Smooth muscle cell (in vitro differentiated cells): ENCODE data around the gene CHCHD6. TPM values are rescaled to one million over a fixed set of nuclear protein-coding genes. Genes with fewer than 3 reads are reported as not detected.

Source experiments
- DNase-seq: peaks from one replicate; lab custom pipeline; 2025; ENCODE audit not compliant: unreplicated experiment; lab: John Stamatoyannopoulos, UW
- H2AFZ ChIP-seq: fragments of 200-600 bp; sonication (generic); 2 replicates; pipeline ENCODE4 v1.6.0; 2016; ENCODE audit warnings: antibody characterized with exemption, low read depth, mild to moderate bottlenecking
- H3F3A ChIP-seq: fragments of 200-600 bp; sonication (generic); 2 replicates; pipeline ENCODE4 v1.6.0; 2017; ENCODE audit warnings: antibody characterized with exemption, low read depth
- H3K27ac ChIP-seq: fragments of 200-600 bp; sonication (generic); 2 replicates; pipeline ENCODE4 v1.5.1; 2016; ENCODE audit warnings: low read depth, mild to moderate bottlenecking
- H3K27me3 ChIP-seq: fragments of 200-600 bp; sonication (generic); 2 replicates; pipeline ENCODE4 v1.6.1; 2016; ENCODE audit warnings: low read depth, mild to moderate bottlenecking
- H3K36me3 ChIP-seq: fragments of 200-600 bp; sonication (generic); 2 replicates; pipeline ENCODE4 v1.5.1; 2016; ENCODE audit warnings: low read depth
- H3K4me1 ChIP-seq: fragments of 200-600 bp; sonication (generic); 2 replicates; pipeline ENCODE4 v1.5.1; 2016; ENCODE audit warnings: low read depth
- H3K4me2 ChIP-seq: fragments of 200-600 bp; sonication (generic); 2 replicates; pipeline ENCODE4 v1.6.0; 2016; ENCODE audit warnings: mild to moderate bottlenecking
- H3K4me3 ChIP-seq: fragments of 200-600 bp; sonication (generic); 2 replicates; pipeline ENCODE4 v1.5.1; 2016; ENCODE audit warnings: mild to moderate bottlenecking
- H3K79me2 ChIP-seq: fragments of 200-600 bp; sonication (generic); 2 replicates; pipeline ENCODE4 v1.6.0; 2016; ENCODE audit warnings: low read depth, mild to moderate bottlenecking
- H3K9ac ChIP-seq: fragments of 200-600 bp; sonication (generic); 2 replicates; pipeline ENCODE4 v1.6.0; 2016; ENCODE audit warnings: low read depth
- H3K9me3 ChIP-seq: fragments of 200-600 bp; sonication (generic); replicated peaks from 2 replicates; pipeline ENCODE4 v1.5.1; 2016; ENCODE audit warnings: low read depth
- H4K20me1 ChIP-seq: fragments of 200-600 bp; sonication (generic); 2 replicates; pipeline ENCODE4 v1.6.0; 2016; ENCODE audit warnings: low read depth
- WGBS: methylation state at CpG from one replicate; pipeline ENCODE4 v1.1.7; 2016; ENCODE audit warnings: low lambda C conversion rate; 5-methylcytosine and 5-hydroxymethylcytosine counted together
- polyA plus RNA-seq: library from polyadenylated mRNA; unstranded; fragments of >200 nt; fragmentation: Nextera tagmentation; extraction: Ambion mirVana; gene quantifications from 2 replicates; pipeline ENCODE4 v1.2.1, GENCODE V29; 2016
- total RNA-seq: library from RNA; depleted of rRNA; stranded (reverse); fragments of >200 nt; gene quantifications from 2 replicates; pipeline ENCODE4 v1.2.3, GENCODE V29; 2014
- TF ChIP-seq, protein P1 (sequence below): fragments of 200-600 bp; sonication (generic); IDR thresholded peaks from 2 replicates; pipeline ENCODE4 v1.5.1; 2017; ENCODE audit warnings: borderline replicate concordance, mild to moderate bottlenecking, antibody characterized with exemption; ENCODE audit not compliant: insufficient read depth, poor library complexity, severe bottlenecking

Gene CHCHD6
- total and polyA plus RNA-seq, 2 experiments from 2014 or later, result 6.7 to 27.2 TPM

DNA sequence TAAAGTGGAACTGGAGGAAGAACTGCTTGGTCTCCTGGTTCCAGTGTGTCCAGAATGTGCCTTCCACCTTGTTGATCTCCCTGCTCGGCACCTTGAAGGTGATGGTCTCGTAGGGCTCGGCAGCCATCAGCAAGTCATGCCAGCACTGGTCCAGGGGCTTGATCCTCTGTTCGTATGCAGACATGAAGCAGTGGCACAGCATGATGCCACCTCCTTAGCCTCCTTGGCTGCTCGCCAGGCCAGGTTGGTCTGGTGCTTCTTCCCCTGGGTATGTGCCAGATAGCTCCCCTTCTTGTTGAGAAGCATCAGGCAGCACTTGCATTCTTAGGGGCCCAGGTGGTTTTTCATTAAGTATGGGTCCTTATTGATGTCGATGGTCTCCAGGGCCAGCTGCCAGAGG is 31.3 kb upstream of the CHCHD6 start:
- Histone ChIP-seq H3K4me2 (no peak overlapping the region), H3K79me2 (no peaks in the 10 kb centered on the region), H3K27ac (no peak overlapping the region), H2AFZ (no peak overlapping the region), H3K4me1 (no peaks in the 10 kb centered on the region), H3K9me3 (no peaks in the 10 kb centered on the region), H3K27me3 (no peaks in the 10 kb centered on the region), H3K4me3 (no peak overlapping the region), H3K36me3 (no peaks in the 10 kb centered on the region), H3K9ac (no peak overlapping the region), H4K20me1 (no peaks in the 10 kb centered on the region), H3F3A (peaks cover 6% of the 10 kb centered on the region)
- TF ChIP-seq, protein P1, sequence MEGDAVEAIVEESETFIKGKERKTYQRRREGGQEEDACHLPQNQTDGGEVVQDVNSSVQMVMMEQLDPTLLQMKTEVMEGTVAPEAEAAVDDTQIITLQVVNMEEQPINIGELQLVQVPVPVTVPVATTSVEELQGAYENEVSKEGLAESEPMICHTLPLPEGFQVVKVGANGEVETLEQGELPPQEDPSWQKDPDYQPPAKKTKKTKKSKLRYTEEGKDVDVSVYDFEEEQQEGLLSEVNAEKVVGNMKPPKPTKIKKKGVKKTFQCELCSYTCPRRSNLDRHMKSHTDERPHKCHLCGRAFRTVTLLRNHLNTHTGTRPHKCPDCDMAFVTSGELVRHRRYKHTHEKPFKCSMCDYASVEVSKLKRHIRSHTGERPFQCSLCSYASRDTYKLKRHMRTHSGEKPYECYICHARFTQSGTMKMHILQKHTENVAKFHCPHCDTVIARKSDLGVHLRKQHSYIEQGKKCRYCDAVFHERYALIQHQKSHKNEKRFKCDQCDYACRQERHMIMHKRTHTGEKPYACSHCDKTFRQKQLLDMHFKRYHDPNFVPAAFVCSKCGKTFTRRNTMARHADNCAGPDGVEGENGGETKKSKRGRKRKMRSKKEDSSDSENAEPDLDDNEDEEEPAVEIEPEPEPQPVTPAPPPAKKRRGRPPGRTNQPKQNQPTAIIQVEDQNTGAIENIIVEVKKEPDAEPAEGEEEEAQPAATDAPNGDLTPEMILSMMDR, result no peak
- no peak for DNase-seq
- WGBS, result 89% methylated on average over 6 of the region's 6 CpGs

DNA sequence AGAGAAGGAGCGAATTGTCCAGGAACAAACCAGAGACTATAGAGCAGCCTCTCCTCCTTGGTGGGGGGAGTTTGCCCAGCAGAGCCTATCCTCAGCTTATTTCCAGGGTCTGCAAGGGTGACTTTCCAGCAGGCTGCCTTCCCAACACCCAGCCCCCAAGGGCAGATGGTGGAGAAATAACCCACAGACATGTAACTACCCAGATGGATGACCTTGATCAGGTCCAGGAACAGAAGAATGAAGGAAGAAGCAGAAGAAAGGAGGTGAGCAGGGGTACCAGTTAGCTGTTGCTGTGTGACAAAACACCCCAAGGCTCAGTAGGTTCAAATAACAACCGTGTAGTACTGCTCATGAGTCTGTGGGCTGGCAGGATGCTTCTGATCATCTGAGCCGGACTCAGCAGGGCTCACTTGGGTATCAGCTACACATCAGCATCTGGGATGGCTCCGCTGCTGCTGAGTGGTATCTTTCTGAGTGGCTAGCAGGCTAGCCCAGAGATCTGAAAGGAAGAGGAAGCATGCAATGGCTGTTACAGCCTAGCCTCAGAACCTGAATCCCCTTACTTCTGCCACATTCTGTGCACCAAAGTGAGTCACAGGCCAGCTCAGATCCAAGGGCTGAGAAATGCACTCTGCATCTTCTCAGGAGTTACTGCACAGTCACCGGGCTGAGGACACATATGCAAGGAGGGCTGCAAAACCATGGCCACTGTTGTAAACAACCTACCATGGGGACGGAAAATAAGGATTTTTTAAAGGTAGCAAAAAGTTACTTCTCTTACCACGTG is 26.9 kb upstream of the CHCHD6 start:
- Histone ChIP-seq H3K4me1 (peaks cover 5% of the 10 kb centered on the region), H3K9ac (no peak overlapping the region), H2AFZ (no peak overlapping the region), H3F3A (peaks cover 10% of the 10 kb centered on the region), H3K4me2 (no peak overlapping the region), H3K27me3 (no peaks in the 10 kb centered on the region), H3K27ac (no peak overlapping the region), H3K9me3 (no peaks in the 10 kb centered on the region), H3K79me2 (no peaks in the 10 kb centered on the region), H4K20me1 (no peaks in the 10 kb centered on the region), H3K4me3 (no peak overlapping the region), H3K36me3 (no peaks in the 10 kb centered on the region)
- TF ChIP-seq, protein P1, result no peak
- 78% methylated on average over 7 of the region's 7 CpGs for WGBS
- no peak for DNase-seq

DNA sequence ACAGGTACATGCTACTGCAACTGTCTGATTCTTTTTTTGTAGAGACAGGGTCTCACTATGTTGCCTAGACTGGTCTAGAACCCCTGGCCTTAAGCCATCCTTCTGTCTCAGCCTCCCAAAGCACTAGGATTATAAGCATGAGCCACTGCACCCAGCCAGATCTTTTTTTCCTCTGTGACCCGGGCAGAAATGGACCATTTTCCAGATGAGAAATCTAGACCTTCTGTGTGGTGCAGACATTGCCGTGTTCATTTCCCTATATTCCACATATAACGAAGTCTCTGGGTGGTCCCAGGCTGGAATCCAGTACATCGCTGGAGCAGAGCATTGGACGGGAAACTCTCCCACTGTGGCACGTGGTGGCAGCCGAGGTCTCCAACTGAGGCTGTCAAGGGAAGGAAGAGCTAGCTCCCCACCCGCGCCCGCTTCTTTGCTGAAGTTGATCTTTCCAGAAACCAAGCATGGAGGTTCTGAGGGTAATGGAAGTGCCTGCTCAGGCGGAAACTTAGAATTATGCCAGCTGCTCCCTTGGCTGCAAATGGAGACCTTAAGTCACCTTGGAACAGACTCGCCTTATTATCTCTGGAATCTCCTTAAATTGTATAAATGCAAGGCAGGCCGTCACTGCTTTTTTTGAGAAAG is 26.1 kb upstream of the CHCHD6 start:
- H3F3A ChIP-seq, result peaks cover 10% of the 10 kb centered on the region
- H3K79me2 ChIP-seq, result no peaks in the 10 kb centered on the region
- no peak overlapping the region for H3K9ac ChIP-seq
- H2AFZ ChIP-seq, result no peak overlapping the region
- H3K27ac ChIP-seq, result no peak overlapping the region
- TF ChIP-seq, protein P1, result no peak
- no peaks in the 10 kb centered on the region for H3K27me3 ChIP-seq
- no peaks in the 10 kb centered on the region for H3K9me3 ChIP-seq
- H3K4me1 ChIP-seq, result peaks cover 5% of the 10 kb centered on the region
- H3K36me3 ChIP-seq, result no peaks in the 10 kb centered on the region
- H4K20me1 ChIP-seq, result no peaks in the 10 kb centered on the region
- DNase-seq, result no peak
- H3K4me3 ChIP-seq, result no peak overlapping the region
- 90% methylated on average over 13 of the region's 13 CpGs for WGBS
- H3K4me2 ChIP-seq, result no peak overlapping the region
